ENCODE measurements around the gene ANGPTL7. TPM values are rescaled to one million over a fixed set of nuclear protein-coding genes. Genes with fewer than 3 reads are reported as not detected.

The ANGPTL7 gene
- polyA plus RNA-seq, 2 of the 4 experiments (the other 2 are of a cell fraction) = not detected

- H3K4me3 ChIP-seq = no peak overlapping the region
- ChIA-PET CTCF (interaction anchor here (0.6 to 1.5 kb wide), 4 partner anchors 20 to 160 kb away, joined by 3 to 4 read pairs (median 4); no protein-coding TSS in a partner anchor), POLR2A (no interaction called here)
- H3K4me2 ChIP-seq = no peak overlapping the region
- FAIRE-seq (no peak), ATAC-seq (no peak), DNase-seq (ENCODE audit: low read depth in 1 of 2, low spot score in 1 of 2) (no peak)
- 93% methylated on average over 4 of the region's 4 CpGs for WGBS (ENCODE audit: missing lambda C conversion rate)
- H3K27ac ChIP-seq = no peak overlapping the region
- no peaks in the 10 kb centered on the region for H3K4me1 ChIP-seq
- H3K9me3 ChIP-seq = no peaks in the 10 kb centered on the region
- TF ChIP-seq HES2 (IDR thresholded peaks at IDR 0.05) = no peak
- no peak for TF ChIP-seq FOSL2 (IDR thresholded peaks at IDR 0.05)
- TF ChIP-seq FOSL2 (CRISPR knock-in tag; IDR thresholded peaks at IDR 0.05) = no peak
- no peak for TF ChIP-seq PBX3 (IDR thresholded peaks at IDR 0.05)
- TF ChIP-seq RARB (CRISPR knock-in tag; IDR thresholded peaks at IDR 0.05) = no peak
- no peak for TF ChIP-seq KDM5A (IDR thresholded peaks at IDR 0.05)
Observed at GRCh38 chr1:11198257-11198656, 9.1 kb downstream of the ANGPTL7 start.

- ChIA-PET POLR2A (no interaction called here), CTCF (interaction anchor here (0.6 to 1.5 kb wide), 2 partner anchors 43 to 161 kb away, joined by 3 to 4 read pairs; no protein-coding TSS in a partner anchor)
- Histone ChIP-seq H3K4me2 (no peak overlapping the region), H3K4me3 (no peak overlapping the region), H3K9me3 (no peaks in the 10 kb centered on the region), H3K4me1 (no peaks in the 10 kb centered on the region), H3K27ac (no peak overlapping the region)
- FAIRE-seq (no peak), DNase-seq (ENCODE audit: low read depth in 1 of 2, low spot score in 1 of 2) (no peak), ATAC-seq (no peak)
- TF ChIP-seq RFX5 (IDR thresholded peaks at IDR 0.05) = no peak
- TF ChIP-seq MYC (IDR thresholded peaks at IDR 0.05; ENCODE audit: borderline replicate concordance, low read length) = no peak
- TF ChIP-seq CHD4 (IDR thresholded peaks at IDR 0.05; ENCODE audit: borderline replicate concordance) = no peak
- TF ChIP-seq ZSCAN20 (CRISPR knock-in tag; IDR thresholded peaks at IDR 0.05) = no peak
- no peak for TF ChIP-seq CHD2 (IDR thresholded peaks at IDR 0.05; ENCODE audit: low read length, partially characterized antibody)
- no peak for TF ChIP-seq NFE2L2 (conservative IDR thresholded peaks at IDR 0.05; ENCODE audit: low read length)
- TF ChIP-seq TFCP2L1 (CRISPR knock-in tag; IDR thresholded peaks at IDR 0.05) = no peak
- no peak for TF ChIP-seq FOSB (CRISPR knock-in tag; IDR thresholded peaks at IDR 0.05)
- no peak for TF ChIP-seq USF2 (IDR thresholded peaks at IDR 0.05)
- TF ChIP-seq SMC3 (IDR thresholded peaks at IDR 0.05) = no peak
- TF ChIP-seq EP300 (IDR thresholded peaks at IDR 0.05) = no peak
- no peak for TF ChIP-seq PHF8 (IDR thresholded peaks at IDR 0.05; ENCODE audit: borderline replicate concordance, low read depth)
- TF ChIP-seq MAX (IDR thresholded peaks at IDR 0.05) = no peak
- TF ChIP-seq TP53 (CRISPR knock-in tag; IDR thresholded peaks at IDR 0.05) = no peak
- TF ChIP-seq POLR2AphosphoS2 (conservative IDR thresholded peaks at IDR 0.05; ENCODE audit: low read length) = no peak
- WGBS (ENCODE audit: missing lambda C conversion rate) = 100% methylated on average over 2 of the region's 2 CpGs
Observed at GRCh38 chr1:11198851-11199594, 9.9 kb downstream of the ANGPTL7 start.

GRCh38 chr1:11204396-11205190, 15.4 kb downstream of the ANGPTL7 start:
- no peak for TF ChIP-seq EHF (CRISPR knock-in tag; IDR thresholded peaks at IDR 0.05)
- TF ChIP-seq MAX (IDR thresholded peaks at IDR 0.05) = no peak
- TF ChIP-seq ZC3H11A (IDR thresholded peaks at IDR 0.05) = no peak
- no peak for TF ChIP-seq JUN (IDR thresholded peaks at IDR 0.05)
- TF ChIP-seq NR3C1 (IDR thresholded peaks at IDR 0.05) = no peak
- no peak for TF ChIP-seq HOXB5 (CRISPR knock-in tag; IDR thresholded peaks at IDR 0.05)
- CTCF ChIA-PET = interaction anchor here (0.7 to 1.6 kb wide), 2 partner anchors 36 to 167 kb away, joined by 3 to 4 read pairs; no protein-coding TSS in a partner anchor
- H3K4me3 ChIP-seq = no peak overlapping the region
- 93% methylated on average over 11 of the region's 11 CpGs for WGBS (ENCODE audit: missing lambda C conversion rate)
- no peak overlapping the region for H3K4me2 ChIP-seq
- FAIRE-seq (no peak), ATAC-seq (no peak), DNase-seq (ENCODE audit: low read depth in 1 of 2, low spot score in 1 of 2) (no peak)
- no peak overlapping the region for H3K27ac ChIP-seq
- H3K4me1 ChIP-seq = no peaks in the 10 kb centered on the region
- POLR2A ChIA-PET = no interaction called here
- no peaks in the 10 kb centered on the region for H3K9me3 ChIP-seq

All from A549 (cell line).